LNCAP (cell line): Measurements from ENCODE around the gene ATP5MK.

Source experiments
- TF ChIP-seq, protein P1 (sequence below): fragments of 450-650 bp; IDR thresholded peaks from 2 replicates; pipeline ENCODE4 v1.5.1; 2017; ENCODE audit warnings: mild to moderate bottlenecking

ATP5MK gene

DNA sequence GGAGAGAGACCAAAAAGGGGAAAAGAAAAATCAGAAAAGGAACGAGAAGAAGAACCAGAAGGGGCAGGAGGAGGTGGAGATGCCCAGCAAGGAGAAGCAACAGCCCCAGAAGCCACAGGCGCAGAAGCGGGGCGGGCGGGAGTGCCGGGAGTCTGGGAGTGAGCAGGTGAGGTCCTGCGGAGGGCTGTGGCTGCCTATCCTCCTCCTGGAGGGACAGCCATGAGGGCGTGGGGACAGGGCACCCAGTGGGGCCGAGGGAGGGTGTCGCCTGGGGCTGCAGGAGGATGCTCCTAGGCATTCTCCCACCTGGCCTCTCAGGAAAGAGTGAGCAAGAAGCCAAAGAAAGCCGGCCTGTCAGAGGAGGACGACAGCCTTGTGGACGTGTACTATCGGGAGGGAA is 44.1 kb upstream of the ATP5MK start:
- TF ChIP-seq, protein P1, sequence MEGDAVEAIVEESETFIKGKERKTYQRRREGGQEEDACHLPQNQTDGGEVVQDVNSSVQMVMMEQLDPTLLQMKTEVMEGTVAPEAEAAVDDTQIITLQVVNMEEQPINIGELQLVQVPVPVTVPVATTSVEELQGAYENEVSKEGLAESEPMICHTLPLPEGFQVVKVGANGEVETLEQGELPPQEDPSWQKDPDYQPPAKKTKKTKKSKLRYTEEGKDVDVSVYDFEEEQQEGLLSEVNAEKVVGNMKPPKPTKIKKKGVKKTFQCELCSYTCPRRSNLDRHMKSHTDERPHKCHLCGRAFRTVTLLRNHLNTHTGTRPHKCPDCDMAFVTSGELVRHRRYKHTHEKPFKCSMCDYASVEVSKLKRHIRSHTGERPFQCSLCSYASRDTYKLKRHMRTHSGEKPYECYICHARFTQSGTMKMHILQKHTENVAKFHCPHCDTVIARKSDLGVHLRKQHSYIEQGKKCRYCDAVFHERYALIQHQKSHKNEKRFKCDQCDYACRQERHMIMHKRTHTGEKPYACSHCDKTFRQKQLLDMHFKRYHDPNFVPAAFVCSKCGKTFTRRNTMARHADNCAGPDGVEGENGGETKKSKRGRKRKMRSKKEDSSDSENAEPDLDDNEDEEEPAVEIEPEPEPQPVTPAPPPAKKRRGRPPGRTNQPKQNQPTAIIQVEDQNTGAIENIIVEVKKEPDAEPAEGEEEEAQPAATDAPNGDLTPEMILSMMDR: no peak

DNA sequence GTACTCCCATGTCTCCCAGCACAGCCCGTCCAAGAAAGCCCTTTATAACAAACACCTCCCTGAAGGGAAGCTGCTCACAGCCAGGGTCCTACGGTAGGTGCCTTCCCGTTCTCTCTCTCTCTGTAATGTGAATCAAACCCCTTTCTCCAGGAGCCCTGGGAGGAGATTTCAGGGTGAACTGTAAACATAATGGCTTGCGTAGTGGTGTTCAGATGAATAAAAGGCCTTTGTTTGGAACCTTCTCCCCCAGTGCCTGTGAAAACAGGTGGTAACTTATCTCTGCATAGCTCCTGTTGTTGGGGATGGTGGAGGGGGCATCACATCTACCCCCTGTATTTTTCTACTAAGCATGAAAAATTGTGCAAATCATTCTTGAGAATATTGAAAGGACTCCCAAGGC is 43.5 kb upstream of the ATP5MK start:
- TF ChIP-seq, protein P1: no peak

DNA sequence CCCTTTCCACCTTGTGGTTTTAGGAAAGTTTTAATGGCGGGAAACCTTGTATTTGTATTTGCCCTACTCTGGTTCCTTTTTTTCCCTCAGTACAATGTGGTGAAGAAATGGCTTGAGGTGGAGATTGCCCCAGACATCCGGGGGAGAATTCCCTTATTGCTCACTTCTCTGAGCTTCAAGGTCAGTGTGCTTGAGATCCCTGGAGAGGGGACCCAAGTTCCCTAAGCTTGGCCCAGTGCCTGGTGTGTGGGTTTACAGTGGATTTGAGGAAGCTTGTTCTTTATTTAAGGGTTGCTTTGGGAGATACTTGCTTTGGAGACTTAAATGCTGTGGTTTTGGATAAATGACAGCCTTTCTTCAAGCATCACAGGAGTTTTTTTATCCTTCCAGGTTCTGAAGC is 37.6 kb upstream of the ATP5MK start:
- TF ChIP-seq, protein P1: no peak

DNA sequence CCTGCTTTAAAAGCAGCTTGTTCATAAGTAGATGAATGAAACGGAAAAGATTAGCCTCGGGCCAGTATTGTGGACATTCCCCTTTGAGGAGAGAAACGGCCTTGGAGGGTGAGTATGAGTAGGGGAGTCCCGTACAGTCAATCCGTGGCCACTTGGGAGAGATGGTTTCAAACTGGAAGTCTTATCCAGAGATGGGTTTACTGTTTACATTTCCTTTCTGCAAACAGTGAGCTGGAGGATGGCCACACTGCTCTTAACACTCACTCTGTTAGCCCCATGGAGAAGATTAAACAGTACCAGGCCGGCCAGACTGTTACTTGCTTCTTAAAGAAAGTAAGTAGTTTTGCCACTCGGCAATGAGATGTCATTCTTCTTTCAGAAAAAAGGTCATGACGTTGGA is 35.6 kb upstream of the ATP5MK start:
- TF ChIP-seq, protein P1: no peak

DNA sequence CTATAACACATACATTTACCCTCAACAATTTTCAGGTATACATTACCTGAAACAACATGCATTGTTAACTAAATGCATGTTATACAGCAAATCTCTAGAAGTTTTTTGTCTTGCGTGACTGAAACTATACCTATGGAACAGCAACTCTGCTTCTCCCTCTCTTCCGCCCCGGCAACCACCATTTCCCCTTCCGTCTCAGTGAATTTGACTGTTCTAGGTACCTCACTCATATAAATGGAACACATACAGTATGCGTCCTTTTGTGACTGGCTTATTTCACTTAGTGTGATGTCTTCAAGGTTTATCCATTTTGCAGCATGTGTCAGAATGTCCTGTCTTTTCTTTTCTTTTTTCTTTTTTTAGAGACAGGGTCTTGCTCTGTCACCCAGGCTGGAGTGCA is 33.4 kb upstream of the ATP5MK start:
- TF ChIP-seq, protein P1: no peak

DNA sequence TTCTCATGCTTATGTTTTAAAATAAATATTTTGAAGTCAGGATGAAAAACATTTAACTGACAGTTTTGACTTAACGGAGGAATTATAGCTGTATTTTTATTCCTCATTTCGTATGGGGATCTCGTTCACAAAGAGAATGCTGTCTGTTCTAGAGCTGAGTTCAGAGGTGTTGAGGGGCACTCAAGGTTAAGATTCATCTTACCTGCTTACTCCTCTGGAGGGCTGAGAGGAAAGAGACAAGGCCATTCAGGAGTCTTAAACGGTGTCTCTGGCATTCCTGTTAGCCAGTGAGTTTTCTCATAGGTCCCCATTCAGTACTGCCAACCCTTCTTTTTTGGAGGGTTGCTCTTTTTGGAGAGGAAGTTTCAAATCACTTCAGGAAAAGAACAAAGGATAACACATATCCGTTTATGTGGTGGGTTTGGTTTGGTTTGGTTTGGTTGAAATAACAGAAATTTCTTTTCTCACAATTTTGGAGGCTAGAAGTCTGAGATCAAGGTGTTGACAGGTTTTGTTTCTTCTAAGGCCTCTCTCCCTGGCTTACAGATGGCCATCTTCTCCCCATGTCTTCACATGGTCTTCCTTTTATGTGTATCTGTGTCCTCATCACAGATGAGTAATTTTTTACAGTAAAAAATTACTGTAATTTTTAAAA is 32.8 kb upstream of the ATP5MK start:
- TF ChIP-seq, protein P1: no peak

DNA sequence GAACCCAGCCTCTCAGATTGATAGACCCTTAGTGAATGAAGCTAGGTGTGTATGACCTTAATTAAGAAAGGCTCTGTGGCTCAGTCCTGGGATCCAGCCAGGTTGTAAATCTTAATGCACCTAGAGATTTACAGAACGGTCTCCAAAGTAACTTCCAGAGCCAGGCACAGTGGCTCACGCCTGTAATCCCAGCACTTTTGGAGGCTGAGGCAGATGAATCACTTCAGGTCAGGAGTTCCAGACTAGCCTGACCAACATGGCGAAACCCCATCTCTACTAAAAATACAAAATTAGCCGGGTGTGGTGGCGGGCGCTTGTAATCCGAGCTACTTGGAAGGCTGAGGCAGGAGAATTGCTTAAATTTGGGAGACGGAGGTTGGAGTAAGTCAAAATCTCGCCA is 31.6 kb upstream of the ATP5MK start:
- TF ChIP-seq, protein P1: no peak

DNA sequence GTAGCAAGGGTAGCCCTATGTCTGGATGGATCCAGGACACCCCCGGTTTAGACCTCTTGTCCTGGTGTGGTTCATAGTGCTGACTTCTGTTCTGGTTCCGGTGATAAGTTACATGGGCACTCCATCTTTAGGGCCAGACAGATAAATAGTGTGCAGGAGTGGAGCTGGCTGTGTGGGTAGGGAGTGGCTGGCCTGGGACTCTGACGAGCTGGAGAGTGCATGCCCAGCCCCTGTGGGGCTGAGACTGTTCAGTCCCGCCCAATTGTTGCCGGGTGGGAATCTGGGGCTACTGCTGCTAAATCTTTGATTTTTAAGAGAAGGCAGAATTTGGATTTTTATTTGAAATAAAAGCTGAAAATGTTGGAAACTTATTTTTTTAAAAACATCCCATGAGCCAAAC is 27.5 kb upstream of the ATP5MK start:
- TF ChIP-seq, protein P1: no peak
